Suprapubic skin (tissue), 4 donors: ENCODE data around the gene FMO4. TPM values are rescaled to one million over a fixed set of nuclear protein-coding genes. Genes with fewer than 3 reads are reported as not detected.

Experiments
- DNase-seq, 2 donors: peaks; one replicate each; pipeline ENCODE4 v3.0.0-alpha.2; 2019; ENCODE audit warnings: low spot score in 2 of 2
- H3K27ac ChIP-seq: fragments of 200-600 bp; sonication (generic); one replicate; pipeline ENCODE4 v1.5.1; 2019
- H3K27me3 ChIP-seq: fragments of 200-600 bp; sonication (generic); one replicate; pipeline ENCODE4 v1.5.1; 2019
- H3K36me3 ChIP-seq: fragments of 200-600 bp; sonication (generic); one replicate; pipeline ENCODE4 v1.5.1; 2019
- H3K4me1 ChIP-seq: fragments of 200-600 bp; sonication (generic); one replicate; pipeline ENCODE4 v1.5.1; 2019
- H3K4me3 ChIP-seq: fragments of 200-600 bp; sonication (generic); one replicate; pipeline ENCODE4 v1.5.1; 2019; ENCODE audit warnings: mild to moderate bottlenecking
- H3K9me3 ChIP-seq: fragments of 200-600 bp; sonication (generic); one replicate; pipeline ENCODE4 v1.5.1; 2019
- EP300 ChIP-seq: sonication (generic); formaldehyde crosslinking; IDR thresholded peaks from one replicate; pipeline ENCODE4 v1.6.1; 2017; ENCODE audit warnings: antibody characterized with exemption
- POLR2A ChIP-seq, 2 donors: fragments of 450-650 bp; IDR thresholded peaks; one replicate each; pipeline ENCODE4 v1.6.1; 2017; ENCODE audit warnings: antibody characterized with exemption in 2 of 2, mild to moderate bottlenecking in 2 of 2, moderate library complexity in 2 of 2
- POLR2AphosphoS5 ChIP-seq, 3 donors: sonication (generic); formaldehyde crosslinking; IDR thresholded peaks; one replicate each; pipeline ENCODE4 v1.6.1; 2017; ENCODE audit warnings: antibody characterized with exemption in 3 of 3
- WGBS: methylation state at CpG from one replicate; pipeline ENCODE4 v1.1.5; 2018; 5-methylcytosine and 5-hydroxymethylcytosine counted together
- total RNA-seq, 4 donors: library from RNA; depleted of rRNA; stranded (reverse); fragments of >200 nt; gene quantifications; one replicate each; pipeline ENCODE4 v1.1.0, GENCODE V29; 2016
- TF ChIP-seq, protein P1 (sequence below), 2 donors: fragments of 200-600 bp in 1 of 2; fragments of 450-650 bp in 1 of 2; sonication (generic) in 1 of 2; IDR thresholded peaks; one replicate each; pipeline ENCODE4 v1.5.1; 2016 to 2019; ENCODE audit warnings: antibody characterized with exemption in 2 of 2, mild to moderate bottlenecking in 1 of 2, moderate library complexity in 1 of 2

Gene FMO4, protein sequence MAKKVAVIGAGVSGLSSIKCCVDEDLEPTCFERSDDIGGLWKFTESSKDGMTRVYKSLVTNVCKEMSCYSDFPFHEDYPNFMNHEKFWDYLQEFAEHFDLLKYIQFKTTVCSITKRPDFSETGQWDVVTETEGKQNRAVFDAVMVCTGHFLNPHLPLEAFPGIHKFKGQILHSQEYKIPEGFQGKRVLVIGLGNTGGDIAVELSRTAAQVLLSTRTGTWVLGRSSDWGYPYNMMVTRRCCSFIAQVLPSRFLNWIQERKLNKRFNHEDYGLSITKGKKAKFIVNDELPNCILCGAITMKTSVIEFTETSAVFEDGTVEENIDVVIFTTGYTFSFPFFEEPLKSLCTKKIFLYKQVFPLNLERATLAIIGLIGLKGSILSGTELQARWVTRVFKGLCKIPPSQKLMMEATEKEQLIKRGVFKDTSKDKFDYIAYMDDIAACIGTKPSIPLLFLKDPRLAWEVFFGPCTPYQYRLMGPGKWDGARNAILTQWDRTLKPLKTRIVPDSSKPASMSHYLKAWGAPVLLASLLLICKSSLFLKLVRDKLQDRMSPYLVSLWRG
- total RNA-seq = 1 to 10 TPM; 1.5 to 6.6 (median 2.7) TPM

GRCh38 chr1:171313835-171314320 is at the start of gene FMO4:
TSS of gene FMO4 (plus strand) at chr1:171314183. CDS start at chr1:171319826, 5,643 bp downstream.
- 0% methylated on average over 10 of the region's 10 CpGs for WGBS
- Histone ChIP-seq H3K27ac (peak within 1 kb of the TSS; percentile 49), H3K36me3 (no peaks in the 10 kb centered on the region), H3K27me3 (no peaks in the 10 kb centered on the region), H3K4me3 (peak within 1 kb of the TSS; percentile 38), H3K4me1 (peaks cover 5% of the 10 kb centered on the region), H3K9me3 (no peaks in the 10 kb centered on the region)
- DNase-seq = peak; percentile 86 to 91
- peak in 2 of 3 donors; percentile 82 to 86 for TF ChIP-seq POLR2AphosphoS5 (IDR thresholded peaks at IDR 0.05)
- TF ChIP-seq POLR2A (IDR thresholded peaks at IDR 0.05) = no peak
- TF ChIP-seq, protein P1, sequence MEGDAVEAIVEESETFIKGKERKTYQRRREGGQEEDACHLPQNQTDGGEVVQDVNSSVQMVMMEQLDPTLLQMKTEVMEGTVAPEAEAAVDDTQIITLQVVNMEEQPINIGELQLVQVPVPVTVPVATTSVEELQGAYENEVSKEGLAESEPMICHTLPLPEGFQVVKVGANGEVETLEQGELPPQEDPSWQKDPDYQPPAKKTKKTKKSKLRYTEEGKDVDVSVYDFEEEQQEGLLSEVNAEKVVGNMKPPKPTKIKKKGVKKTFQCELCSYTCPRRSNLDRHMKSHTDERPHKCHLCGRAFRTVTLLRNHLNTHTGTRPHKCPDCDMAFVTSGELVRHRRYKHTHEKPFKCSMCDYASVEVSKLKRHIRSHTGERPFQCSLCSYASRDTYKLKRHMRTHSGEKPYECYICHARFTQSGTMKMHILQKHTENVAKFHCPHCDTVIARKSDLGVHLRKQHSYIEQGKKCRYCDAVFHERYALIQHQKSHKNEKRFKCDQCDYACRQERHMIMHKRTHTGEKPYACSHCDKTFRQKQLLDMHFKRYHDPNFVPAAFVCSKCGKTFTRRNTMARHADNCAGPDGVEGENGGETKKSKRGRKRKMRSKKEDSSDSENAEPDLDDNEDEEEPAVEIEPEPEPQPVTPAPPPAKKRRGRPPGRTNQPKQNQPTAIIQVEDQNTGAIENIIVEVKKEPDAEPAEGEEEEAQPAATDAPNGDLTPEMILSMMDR (IDR thresholded peaks at IDR 0.05) = peak; percentile 73 to 85

DNA sequence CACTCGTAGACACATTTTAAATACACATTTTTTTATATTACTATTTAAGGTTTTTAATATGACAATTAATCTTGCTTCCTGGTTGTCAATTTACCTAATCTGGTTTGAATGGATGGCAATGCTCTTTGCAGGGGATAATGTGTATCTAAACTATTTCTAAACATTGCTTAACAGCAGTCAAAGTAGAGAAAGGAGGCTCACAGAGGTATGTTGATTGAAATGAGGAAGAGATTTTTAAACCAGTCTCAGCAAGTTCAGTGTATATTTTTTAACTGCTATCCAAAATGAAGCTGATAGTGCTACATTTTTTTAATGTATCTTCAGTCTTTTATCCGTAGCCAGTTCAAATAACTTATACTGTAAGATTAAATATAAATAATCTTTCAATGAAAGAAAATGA is 48.3 kb upstream of the FMO4 start:
- no peaks in the 10 kb centered on the region for H3K36me3 ChIP-seq
- WGBS = 58% methylated on average over 2 of the region's 2 CpGs
- H3K4me1 ChIP-seq = peaks cover 18% of the 10 kb centered on the region
- TF ChIP-seq POLR2AphosphoS5 (IDR thresholded peaks at IDR 0.05) (no peak), EP300 (no peak), POLR2A (IDR thresholded peaks at IDR 0.05) (no peak)
- TF ChIP-seq, protein P1 (IDR thresholded peaks at IDR 0.05) = no peak
- H3K9me3 ChIP-seq = no peaks in the 10 kb centered on the region
- H3K27ac ChIP-seq = no peak overlapping the region
- H3K4me3 ChIP-seq = no peak overlapping the region
- DNase-seq = no peak
- H3K27me3 ChIP-seq = no peaks in the 10 kb centered on the region

- Histone ChIP-seq H3K9me3 (no peaks in the 10 kb centered on the region), H3K36me3 (no peaks in the 10 kb centered on the region), H3K4me3 (no peak overlapping the region), H3K4me1 (peaks cover 18% of the 10 kb centered on the region), H3K27me3 (no peaks in the 10 kb centered on the region), H3K27ac (peak overlapping the region; percentile 28)
- TF ChIP-seq, protein P1 (IDR thresholded peaks at IDR 0.05) = no peak
- TF ChIP-seq EP300 = no peak
- TF ChIP-seq POLR2AphosphoS5 (IDR thresholded peaks at IDR 0.05) = no peak
- no peak for TF ChIP-seq POLR2A (IDR thresholded peaks at IDR 0.05)
- no peak for DNase-seq
- 26% methylated on average over 4 of the region's 4 CpGs for WGBS
Observed at GRCh38 chr1:171266930-171267329, 47.1 kb upstream of the FMO4 start.

GRCh38 chr1:171267391-171267790 is 46.6 kb upstream of the FMO4 start:
- peak overlapping the region; percentile 35 for H3K27ac ChIP-seq
- no peak for DNase-seq
- no peaks in the 10 kb centered on the region for H3K9me3 ChIP-seq
- 18% methylated on average over 1 of the region's 1 CpG for WGBS
- TF ChIP-seq POLR2A (IDR thresholded peaks at IDR 0.05) (no peak), POLR2AphosphoS5 (IDR thresholded peaks at IDR 0.05) (peak in 1 of 3 donors; percentile 21)
- H3K4me1 ChIP-seq = peaks cover 18% of the 10 kb centered on the region
- H3K36me3 ChIP-seq = no peaks in the 10 kb centered on the region
- no peaks in the 10 kb centered on the region for H3K27me3 ChIP-seq
- H3K4me3 ChIP-seq = no peak overlapping the region

DNA sequence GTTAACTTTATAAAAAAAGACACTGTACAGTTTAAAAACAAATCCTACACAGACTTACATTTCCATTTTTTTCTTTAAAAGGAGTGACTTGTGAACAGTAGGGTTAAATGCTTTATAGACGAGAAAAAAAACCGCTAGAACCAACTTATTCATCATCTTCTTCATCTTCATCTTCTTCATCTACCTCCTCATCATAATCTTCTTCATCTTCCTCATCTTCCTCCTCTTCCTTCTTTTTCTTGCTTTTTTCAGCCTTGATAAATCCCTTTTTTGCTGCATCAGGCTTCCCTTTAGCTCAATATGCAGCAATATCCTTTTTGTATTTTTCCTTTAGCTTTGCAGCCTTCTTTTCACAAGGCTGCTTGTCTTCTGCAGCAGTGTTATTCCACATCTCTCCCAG is 43.2 kb upstream of the FMO4 start:
- Histone ChIP-seq H3K4me3 (no peak overlapping the region), H3K4me1 (peaks cover 13% of the 10 kb centered on the region), H3K9me3 (no peaks in the 10 kb centered on the region), H3K36me3 (no peaks in the 10 kb centered on the region), H3K27me3 (no peaks in the 10 kb centered on the region), H3K27ac (no peak overlapping the region)
- WGBS = 91% methylated on average over 2 of the region's 2 CpGs
- DNase-seq = no peak
- TF ChIP-seq POLR2A (IDR thresholded peaks at IDR 0.05) (no peak), EP300 (no peak), POLR2AphosphoS5 (IDR thresholded peaks at IDR 0.05) (no peak)
- TF ChIP-seq, protein P1 (IDR thresholded peaks at IDR 0.05) = no peak
